GM12892 (cell line): ENCODE results near the gene LINC00237.

Source experiments
- POLR2A ChIP-seq: IDR thresholded peaks from 2 replicates; pipeline ENCODE4 v1.6.1; 2011; ENCODE audit warnings: low read depth, low read length, control low read depth
- POLR2AphosphoS5 ChIP-seq: IDR thresholded peaks from 2 replicates; pipeline ENCODE4 v1.6.1; 2011; ENCODE audit warnings: low read depth, low read length, control low read depth

GRCh38 chr20:21052241-21052640, 53.9 kb downstream of the LINC00237 start:
- TF ChIP-seq POLR2A (no peak), POLR2AphosphoS5 (no peak)
